ENCODE data around the gene FREM2.

DNA sequence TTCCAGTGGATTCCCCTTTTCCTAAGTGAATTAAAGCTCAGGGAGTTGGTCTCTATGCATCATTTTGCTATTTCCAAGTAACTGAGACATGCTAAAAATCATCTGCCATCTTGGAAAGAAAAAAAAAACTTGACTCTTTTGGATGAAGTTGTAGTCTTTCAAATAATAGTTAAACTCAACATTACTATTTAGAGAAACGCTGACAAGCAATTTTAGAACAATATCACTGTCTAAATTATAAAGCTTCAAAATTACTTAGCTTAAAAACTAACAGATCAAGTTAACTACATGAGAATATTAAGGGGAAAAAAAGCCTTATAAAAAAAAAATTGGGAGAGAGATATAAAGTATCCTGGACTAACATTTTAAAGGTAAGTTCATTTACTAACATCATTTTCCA lies 235.3 kb downstream of the FREM2 start:
- TF ChIP-seq, protein P1, sequence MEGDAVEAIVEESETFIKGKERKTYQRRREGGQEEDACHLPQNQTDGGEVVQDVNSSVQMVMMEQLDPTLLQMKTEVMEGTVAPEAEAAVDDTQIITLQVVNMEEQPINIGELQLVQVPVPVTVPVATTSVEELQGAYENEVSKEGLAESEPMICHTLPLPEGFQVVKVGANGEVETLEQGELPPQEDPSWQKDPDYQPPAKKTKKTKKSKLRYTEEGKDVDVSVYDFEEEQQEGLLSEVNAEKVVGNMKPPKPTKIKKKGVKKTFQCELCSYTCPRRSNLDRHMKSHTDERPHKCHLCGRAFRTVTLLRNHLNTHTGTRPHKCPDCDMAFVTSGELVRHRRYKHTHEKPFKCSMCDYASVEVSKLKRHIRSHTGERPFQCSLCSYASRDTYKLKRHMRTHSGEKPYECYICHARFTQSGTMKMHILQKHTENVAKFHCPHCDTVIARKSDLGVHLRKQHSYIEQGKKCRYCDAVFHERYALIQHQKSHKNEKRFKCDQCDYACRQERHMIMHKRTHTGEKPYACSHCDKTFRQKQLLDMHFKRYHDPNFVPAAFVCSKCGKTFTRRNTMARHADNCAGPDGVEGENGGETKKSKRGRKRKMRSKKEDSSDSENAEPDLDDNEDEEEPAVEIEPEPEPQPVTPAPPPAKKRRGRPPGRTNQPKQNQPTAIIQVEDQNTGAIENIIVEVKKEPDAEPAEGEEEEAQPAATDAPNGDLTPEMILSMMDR (IDR thresholded peaks at IDR 0.05; ENCODE audit: insufficient read depth, low read length, poor library complexity, severe bottlenecking), result no peak
- TF ChIP-seq EZH2phosphoT487 (conservative IDR thresholded peaks at IDR 0.05; ENCODE audit: low read length), result no peak
